HuH-7 (cell line): ENCODE measurements around the gene TAF6.

Experiments
- DNase-seq: peaks from one replicate; pipeline ENCODE4 v3.0.0; 2011; ENCODE audit warnings: low spot score

TAF6 gene

GRCh38 chr7:100119072-100119969 lies at the start of gene TAF6, which contains the start of gene CNPY4:
Gene TAF6, minus strand, starts transcription at chr7:100119358. Its CDS starts 5,149 bp downstream, at chr7:100114209.
Gene CNPY4, plus strand, starts transcription at chr7:100119634. Its CDS starts 111 bp downstream, at chr7:100119745.
- DNase-seq = peak; percentile 99

GRCh38 chr7:100167912-100168323 lies 48.8 kb upstream of the TAF6 start:
- DNase-seq = no peak

- DNase-seq = no peak
Observed at GRCh38 chr7:100166970-100167911, 48.1 kb upstream of the TAF6 start.

GRCh38 chr7:100166317-100166940 lies 47.3 kb upstream of the TAF6 start:
- DNase-seq = no peak

- DNase-seq = no peak
Observed at GRCh38 chr7:100163871-100164270, 44.7 kb upstream of the TAF6 start.

- no peak for DNase-seq
Observed at GRCh38 chr7:100163006-100163531, 43.9 kb upstream of the TAF6 start.

- DNase-seq = no peak
Observed at GRCh38 chr7:100160067-100160466, 40.9 kb upstream of the TAF6 start.

- no peak for DNase-seq
Observed at GRCh38 chr7:100159099-100159623, 40.0 kb upstream of the TAF6 start.

GRCh38 chr7:100158229-100159098 lies 39.3 kb upstream of the TAF6 start, which contains the start of gene TRAPPC14:
Gene TRAPPC14, minus strand, starts transcription at chr7:100158723. Its CDS starts 224 bp downstream, at chr7:100158499.
- peak; percentile 97 for DNase-seq

GRCh38 chr7:100157334-100158228 lies 38.4 kb upstream of the TAF6 start:
- peak; percentile 87 for DNase-seq

- no peak for DNase-seq
Observed at GRCh38 chr7:100157069-100157333, 37.8 kb upstream of the TAF6 start.

- DNase-seq = no peak
Observed at GRCh38 chr7:100156331-100157068, 37.3 kb upstream of the TAF6 start.

- no peak for DNase-seq
Observed at GRCh38 chr7:100155553-100156317, 36.6 kb upstream of the TAF6 start.

- DNase-seq = no peak
Observed at GRCh38 chr7:100154651-100155491, 35.7 kb upstream of the TAF6 start.

- DNase-seq = no peak
Observed at GRCh38 chr7:100153708-100154535, 34.8 kb upstream of the TAF6 start.

GRCh38 chr7:100152937-100153666 lies 33.9 kb upstream of the TAF6 start:
- DNase-seq = no peak
